ENCODE measurements around the gene C1orf35. TPM values are rescaled to one million over a fixed set of nuclear protein-coding genes. Genes with fewer than 3 reads are reported as not detected.
A peak's percentile ranks its signal among the peaks of the same experiment; 100 is the strongest.

The C1orf35 gene
- total and polyA plus RNA-seq, 2 of the 8 experiments (the other 6 are each of a cell fraction or from before 2014, with no cell fraction given): 18.6 to 19.9 TPM

DNA sequence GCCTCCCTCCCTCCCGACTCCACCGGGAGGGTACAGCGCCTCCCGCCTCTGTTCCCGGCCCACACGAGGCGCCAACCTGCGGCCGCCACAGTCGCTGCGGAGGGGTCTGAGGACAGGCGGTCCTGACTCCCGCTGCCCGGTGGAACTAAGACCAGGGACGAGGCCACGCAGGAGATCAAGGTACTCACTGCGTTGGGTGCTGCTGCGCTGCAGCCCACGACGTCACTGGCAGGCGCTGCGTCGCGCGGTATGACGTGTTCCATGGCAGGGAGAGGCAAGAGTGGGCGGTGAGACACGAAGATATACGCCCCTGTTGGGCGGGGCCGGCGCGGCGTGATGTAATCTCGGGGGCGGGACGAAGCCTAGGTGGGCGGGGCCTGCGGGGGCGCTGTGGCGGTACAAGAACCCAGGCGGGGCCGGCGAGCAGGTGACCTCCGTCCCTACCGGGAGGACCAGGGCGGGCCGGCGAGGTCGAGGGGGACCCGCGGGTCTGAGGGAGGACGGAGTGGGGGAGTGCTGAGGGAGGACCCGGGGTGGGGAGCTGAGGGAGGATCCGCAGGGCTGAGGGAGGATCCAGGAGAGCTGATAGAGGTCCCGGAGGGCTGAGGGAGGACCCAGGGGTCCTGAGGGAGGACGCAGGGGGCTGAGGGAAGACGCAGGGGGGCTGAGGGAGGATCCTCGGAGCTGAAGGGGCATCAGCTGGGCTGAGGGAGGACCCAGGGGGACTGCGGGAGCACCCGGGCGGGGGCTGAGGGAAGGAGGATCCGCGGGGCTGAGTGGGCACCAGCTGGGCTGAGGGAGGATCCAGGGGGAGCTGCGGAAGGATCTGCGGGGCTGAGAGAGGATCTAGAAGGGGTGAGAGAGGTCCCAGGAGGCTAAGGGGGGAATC is 6.2 kb upstream of the C1orf35 start, which contains the start of gene MRPL55 (continued):
- peak; percentile 92 for TF ChIP-seq ASH2L (IDR thresholded peaks at IDR 0.05; ENCODE audit: low read length)
- TF ChIP-seq CEBPB (IDR thresholded peaks at IDR 0.05; ENCODE audit: low read depth, low read length): peak; percentile 84
- peak; percentile 67; the same call in 1 of the 2 replicates for TF ChIP-seq KDM1A (IDR thresholded peaks at IDR 0.05; ENCODE audit: borderline replicate concordance, low read length)
- no peak for TF ChIP-seq SIX5 (IDR thresholded peaks at IDR 0.05; ENCODE audit: low read depth, low read length)
- TF ChIP-seq TBP (IDR thresholded peaks at IDR 0.05; ENCODE audit: low read depth, low read length): peak; percentile 72
- TF ChIP-seq SRF (IDR thresholded peaks at IDR 0.05; ENCODE audit: low read depth, low read length): peak; percentile 90
- peak; percentile 16; the same call in 1 of the 2 replicates for TF ChIP-seq USF2 (IDR thresholded peaks at IDR 0.05; ENCODE audit: low read length)
- TF ChIP-seq EGR1 (IDR thresholded peaks at IDR 0.05; ENCODE audit: borderline replicate concordance, low read depth, low read length): peak; percentile 89; the same call in 1 of the 2 replicates
- no peak for TF ChIP-seq SP2 (IDR thresholded peaks at IDR 0.05; ENCODE audit: low read length)
- TF ChIP-seq, protein P1, sequence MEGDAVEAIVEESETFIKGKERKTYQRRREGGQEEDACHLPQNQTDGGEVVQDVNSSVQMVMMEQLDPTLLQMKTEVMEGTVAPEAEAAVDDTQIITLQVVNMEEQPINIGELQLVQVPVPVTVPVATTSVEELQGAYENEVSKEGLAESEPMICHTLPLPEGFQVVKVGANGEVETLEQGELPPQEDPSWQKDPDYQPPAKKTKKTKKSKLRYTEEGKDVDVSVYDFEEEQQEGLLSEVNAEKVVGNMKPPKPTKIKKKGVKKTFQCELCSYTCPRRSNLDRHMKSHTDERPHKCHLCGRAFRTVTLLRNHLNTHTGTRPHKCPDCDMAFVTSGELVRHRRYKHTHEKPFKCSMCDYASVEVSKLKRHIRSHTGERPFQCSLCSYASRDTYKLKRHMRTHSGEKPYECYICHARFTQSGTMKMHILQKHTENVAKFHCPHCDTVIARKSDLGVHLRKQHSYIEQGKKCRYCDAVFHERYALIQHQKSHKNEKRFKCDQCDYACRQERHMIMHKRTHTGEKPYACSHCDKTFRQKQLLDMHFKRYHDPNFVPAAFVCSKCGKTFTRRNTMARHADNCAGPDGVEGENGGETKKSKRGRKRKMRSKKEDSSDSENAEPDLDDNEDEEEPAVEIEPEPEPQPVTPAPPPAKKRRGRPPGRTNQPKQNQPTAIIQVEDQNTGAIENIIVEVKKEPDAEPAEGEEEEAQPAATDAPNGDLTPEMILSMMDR (IDR thresholded peaks at IDR 0.05; ENCODE audit: control extremely low read depth in 1 of 3, insufficient read depth in 1 of 3, low read depth in 1 of 3, low read length in 3 of 3): no peak
- TF ChIP-seq RBBP5 (IDR thresholded peaks at IDR 0.05; ENCODE audit: borderline replicate concordance, low read depth, low read length): 0 out of 2 replicates have a peak, but pooled peaks have one; percentile 65
- 0 out of 2 replicates have a peak, but pooled peaks have one; percentile 39 for TF ChIP-seq JUND (IDR thresholded peaks at IDR 0.05; ENCODE audit: low read length)
- TF ChIP-seq JUN (IDR thresholded peaks at IDR 0.05; ENCODE audit: low read depth, low read length): 0 out of 2 replicates have a peak, but pooled peaks have one; percentile 1
- TF ChIP-seq HDAC2 (IDR thresholded peaks at IDR 0.05; ENCODE audit: borderline replicate concordance in 1 of 2, low read depth in 2 of 2, low read length in 2 of 2): 0 out of 4 replicates have a peak, but pooled peaks of 1 of the 2 experiments have one; percentile 45
